Peyer's patch (tissue), 4 donors: ENCODE results near the gene EDARADD. TPM values are rescaled to one million over a fixed set of nuclear protein-coding genes. Genes with fewer than 3 reads are reported as not detected.

Source experiments
- DNase-seq, 3 donors: peaks; one replicate each; pipeline ENCODE4 v3.0.0-alpha.2; 2017 to 2019
- H3K27ac ChIP-seq, 4 donors: fragments of 200-600 bp; sonication (generic); one replicate each; pipeline ENCODE4 v1.5.1; 2016 to 2019
- H3K27me3 ChIP-seq, 2 donors: fragments of 200-600 bp; sonication (generic); one replicate each; pipeline ENCODE4 v1.5.1; 2019
- H3K36me3 ChIP-seq, 3 donors: fragments of 200-600 bp; sonication (generic); one replicate each; pipeline ENCODE4 v1.5.1; 2016 to 2019
- H3K4me1 ChIP-seq, 4 donors: fragments of 200-600 bp; sonication (generic); one replicate each; pipeline ENCODE4 v1.5.1; 2016 to 2019
- H3K4me3 ChIP-seq, 4 donors: fragments of 200-600 bp; sonication (generic); 1 replicate in 3 of 4; 2 replicates in 1 of 4; pipeline ENCODE4 v1.5.1; 2016 to 2019; ENCODE audit warnings: mild to moderate bottlenecking in 1 of 4
- H3K9me3 ChIP-seq, 4 donors: fragments of 200-600 bp; sonication (generic); one replicate each; pipeline ENCODE4 v1.5.1; 2016 to 2019; ENCODE audit warnings: mild to moderate bottlenecking in 1 of 4
- POLR2A ChIP-seq, 2 donors: fragments of 450-650 bp; IDR thresholded peaks; one replicate each; pipeline ENCODE4 v1.5.1; 2017; ENCODE audit warnings: antibody characterized with exemption in 2 of 2, mild to moderate bottlenecking in 2 of 2, moderate library complexity in 2 of 2
- total RNA-seq, 4 donors: library from RNA; depleted of rRNA; stranded (reverse); fragments of >200 nt; gene quantifications; one replicate each; pipeline ENCODE4 v1.1.0, GENCODE V29; 2016
- TF ChIP-seq, protein P1 (sequence below), 6 experiments: fragments of 450-650 bp in 4 of 6; fragments of 200-600 bp in 2 of 6; sonication (generic) in 1 of 6; IDR thresholded peaks; one replicate each; pipeline ENCODE4 v1.5.1; 2017 to 2019; ENCODE audit warnings: antibody characterized with exemption in 6 of 6, mild to moderate bottlenecking in 3 of 6, moderate library complexity in 1 of 6

The EDARADD gene
- total RNA-seq, 4 donors from 2014 or later: not detected

DNA sequence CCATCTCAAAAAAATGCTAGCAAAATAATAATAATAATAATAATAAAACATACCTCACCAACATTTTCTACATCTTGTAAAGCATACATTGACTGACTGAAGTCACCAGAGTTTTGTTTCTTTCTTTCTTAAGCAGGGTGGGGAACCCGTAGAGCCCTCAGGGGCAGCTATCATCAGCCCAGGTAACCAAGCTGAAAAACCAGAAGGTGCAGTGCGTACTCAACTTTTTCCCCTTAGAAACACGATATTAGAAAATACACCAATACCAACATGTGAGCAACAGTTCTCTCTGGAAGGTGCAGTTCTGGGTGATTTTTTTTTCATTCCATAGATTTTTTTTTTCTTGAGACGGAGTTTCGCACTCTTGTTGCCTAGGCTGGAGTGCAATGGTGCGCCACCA, 75.4 kb downstream of the EDARADD start:
- no peak for DNase-seq
- no peak overlapping the region for H3K27ac ChIP-seq

DNA sequence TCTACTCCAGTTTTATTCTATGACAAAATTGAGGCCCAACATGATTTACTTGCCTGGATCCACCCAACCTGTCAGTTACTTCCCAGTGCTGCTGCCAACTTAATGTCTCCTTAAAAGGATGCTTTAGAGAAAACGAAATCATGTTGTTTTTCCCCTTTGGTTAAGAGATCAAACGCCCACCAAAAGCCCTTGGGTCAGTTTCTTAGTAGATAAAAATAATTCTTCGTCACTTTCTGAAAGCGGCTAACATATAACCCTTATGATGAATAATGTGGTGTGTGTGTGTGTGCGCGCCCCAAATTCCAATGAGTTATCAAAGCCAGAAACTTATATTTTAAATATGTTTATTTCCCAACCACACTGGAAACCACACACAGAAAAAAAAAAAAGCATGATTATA, 77.0 kb downstream of the EDARADD start:
- DNase-seq: no peak
- no peak overlapping the region for H3K27ac ChIP-seq
- H3K4me3 ChIP-seq: no peak overlapping the region
- no peaks in the 10 kb centered on the region for H3K4me1 ChIP-seq
- H3K27me3 ChIP-seq: no peaks in the 10 kb centered on the region
- no peak for TF ChIP-seq POLR2A (IDR thresholded peaks at IDR 0.05)
- TF ChIP-seq, protein P1, sequence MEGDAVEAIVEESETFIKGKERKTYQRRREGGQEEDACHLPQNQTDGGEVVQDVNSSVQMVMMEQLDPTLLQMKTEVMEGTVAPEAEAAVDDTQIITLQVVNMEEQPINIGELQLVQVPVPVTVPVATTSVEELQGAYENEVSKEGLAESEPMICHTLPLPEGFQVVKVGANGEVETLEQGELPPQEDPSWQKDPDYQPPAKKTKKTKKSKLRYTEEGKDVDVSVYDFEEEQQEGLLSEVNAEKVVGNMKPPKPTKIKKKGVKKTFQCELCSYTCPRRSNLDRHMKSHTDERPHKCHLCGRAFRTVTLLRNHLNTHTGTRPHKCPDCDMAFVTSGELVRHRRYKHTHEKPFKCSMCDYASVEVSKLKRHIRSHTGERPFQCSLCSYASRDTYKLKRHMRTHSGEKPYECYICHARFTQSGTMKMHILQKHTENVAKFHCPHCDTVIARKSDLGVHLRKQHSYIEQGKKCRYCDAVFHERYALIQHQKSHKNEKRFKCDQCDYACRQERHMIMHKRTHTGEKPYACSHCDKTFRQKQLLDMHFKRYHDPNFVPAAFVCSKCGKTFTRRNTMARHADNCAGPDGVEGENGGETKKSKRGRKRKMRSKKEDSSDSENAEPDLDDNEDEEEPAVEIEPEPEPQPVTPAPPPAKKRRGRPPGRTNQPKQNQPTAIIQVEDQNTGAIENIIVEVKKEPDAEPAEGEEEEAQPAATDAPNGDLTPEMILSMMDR (IDR thresholded peaks at IDR 0.05): no peak
- no peaks in the 10 kb centered on the region for H3K9me3 ChIP-seq
- H3K36me3 ChIP-seq: no peaks in the 10 kb centered on the region

More for the DNA sequence above, 75.4 kb downstream of the EDARADD start:
- TF ChIP-seq POLR2A (IDR thresholded peaks at IDR 0.05): no peak
- TF ChIP-seq, protein P1 (IDR thresholded peaks at IDR 0.05): no peak
- Histone ChIP-seq H3K36me3 (no peaks in the 10 kb centered on the region), H3K27me3 (no peaks in the 10 kb centered on the region), H3K4me1 (peaks cover 0 to 6% (median 0%) of the 10 kb centered on the region in 4 donors), H3K4me3 (no peak overlapping the region), H3K9me3 (no peaks in the 10 kb centered on the region)

DNA sequence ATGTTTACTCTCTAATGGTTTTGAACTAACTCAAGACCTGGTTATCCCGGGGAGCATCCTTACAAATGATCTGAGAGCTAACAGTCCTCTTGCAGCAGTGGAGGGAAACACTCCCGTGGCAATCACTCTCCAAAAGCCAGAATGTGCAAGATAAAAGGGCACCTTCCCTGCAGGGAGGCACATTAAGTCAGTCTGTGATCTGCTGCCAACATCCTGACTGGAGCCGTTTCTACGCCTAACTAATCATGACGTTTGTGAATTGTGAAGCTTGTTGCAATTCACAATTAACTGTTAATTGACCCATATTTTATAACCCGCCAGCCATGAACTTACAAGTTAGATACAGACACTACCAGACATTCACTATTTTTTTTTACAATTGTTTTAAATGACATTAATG, 77.6 kb downstream of the EDARADD start:
- H3K27me3 ChIP-seq: no peaks in the 10 kb centered on the region
- H3K4me3 ChIP-seq: no peak overlapping the region
- no peaks in the 10 kb centered on the region for H3K36me3 ChIP-seq
- H3K27ac ChIP-seq: no peak overlapping the region
- no peaks in the 10 kb centered on the region for H3K4me1 ChIP-seq
- no peaks in the 10 kb centered on the region for H3K9me3 ChIP-seq
- DNase-seq: no peak
- no peak for TF ChIP-seq POLR2A (IDR thresholded peaks at IDR 0.05)
- TF ChIP-seq, protein P1 (IDR thresholded peaks at IDR 0.05): no peak

DNA sequence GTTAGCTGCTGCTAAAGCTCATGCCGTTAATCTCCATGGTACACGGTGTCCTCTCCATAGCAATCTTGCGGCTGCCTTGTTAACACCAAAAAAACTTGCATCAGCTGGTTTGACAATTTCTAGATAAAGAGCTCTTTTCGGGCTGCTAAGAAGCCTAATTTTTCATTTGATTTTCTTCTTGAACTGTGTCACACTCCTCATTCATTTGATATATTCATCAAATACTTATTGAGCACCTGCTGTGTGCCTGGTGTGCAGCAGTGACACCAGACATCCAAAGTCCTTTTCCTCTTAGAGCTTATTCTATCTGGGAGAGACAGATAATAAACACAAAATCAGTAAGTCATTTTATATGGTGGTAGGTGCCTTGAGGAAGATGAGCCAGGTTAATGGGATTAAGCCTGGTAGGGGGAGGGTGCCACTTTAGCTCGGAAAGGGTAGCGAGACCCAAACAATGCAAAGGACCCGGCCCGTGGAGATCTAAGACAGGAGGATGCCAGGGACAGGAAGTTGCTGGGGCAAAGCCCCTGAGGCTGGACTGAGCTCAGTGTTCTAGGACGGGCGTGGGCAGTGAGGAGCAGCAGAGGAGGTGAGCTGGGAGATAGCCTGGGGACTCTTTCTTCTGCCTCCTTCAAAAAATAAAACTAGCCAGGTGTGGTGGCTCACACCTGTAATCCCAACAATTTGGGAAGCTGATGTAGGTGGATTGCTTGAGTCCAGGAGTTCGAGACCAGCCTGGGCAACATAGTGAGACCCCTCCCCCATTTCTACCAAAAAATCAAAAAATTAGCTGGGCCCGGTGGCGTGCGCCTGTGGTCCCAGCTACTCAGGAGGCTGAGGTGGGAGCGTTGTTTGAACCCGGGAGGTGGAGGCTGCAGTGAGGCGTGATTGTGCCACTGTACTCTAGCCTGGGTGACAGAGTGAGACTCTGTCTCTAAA, 79.0 kb downstream of the EDARADD start:
- no peaks in the 10 kb centered on the region for H3K27me3 ChIP-seq
- H3K4me3 ChIP-seq: no peak overlapping the region
- no peaks in the 10 kb centered on the region for H3K36me3 ChIP-seq
- H3K27ac ChIP-seq: no peak overlapping the region
- H3K9me3 ChIP-seq: no peaks in the 10 kb centered on the region
- no peak for DNase-seq
- TF ChIP-seq, protein P1 (IDR thresholded peaks at IDR 0.05): no peak
- TF ChIP-seq POLR2A (IDR thresholded peaks at IDR 0.05): no peak
- H3K4me1 ChIP-seq: no peaks in the 10 kb centered on the region

DNA sequence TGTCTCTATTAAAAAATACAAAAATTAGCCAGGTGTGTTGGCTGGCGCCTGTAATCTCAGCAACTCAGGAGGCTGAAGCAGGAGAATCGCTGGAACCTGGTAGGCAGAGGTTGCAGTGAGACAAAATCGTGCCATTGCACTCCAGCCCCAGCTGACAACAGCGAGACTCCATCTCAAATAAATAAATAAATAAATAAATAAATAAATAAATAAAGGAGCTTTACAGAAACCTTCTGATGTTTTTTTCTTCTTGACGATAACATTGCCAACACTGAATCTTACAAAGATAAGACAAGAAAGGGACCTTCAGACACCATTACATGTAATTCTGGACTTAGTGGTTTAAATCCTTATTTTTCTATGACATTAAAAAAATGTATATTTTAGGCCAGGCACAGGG, 81.9 kb downstream of the EDARADD start:
- no peak for DNase-seq
- TF ChIP-seq, protein P1 (IDR thresholded peaks at IDR 0.05): no peak
- no peak for TF ChIP-seq POLR2A (IDR thresholded peaks at IDR 0.05)
- Histone ChIP-seq H3K27me3 (no peaks in the 10 kb centered on the region), H3K36me3 (no peaks in the 10 kb centered on the region), H3K4me3 (no peak overlapping the region), H3K9me3 (no peaks in the 10 kb centered on the region), H3K4me1 (no peaks in the 10 kb centered on the region), H3K27ac (no peak overlapping the region)
